H1 (cell line): ENCODE data around the gene PRKN. TPM values are rescaled to one million over a fixed set of nuclear protein-coding genes. Genes with fewer than 3 reads are reported as not detected.

Experiments used
- CTCF ChIA-PET: fragments of 300-600 bp; sonication (Branson Sonifier 250); formaldehyde crosslinking; loops from one replicate; lab custom pipeline; 2021; ENCODE audit not compliant: partially characterized antibody; lab: Charles Lee
- POLR2A ChIA-PET: fragments of 300-600 bp; sonication (Branson Sonifier 250); formaldehyde crosslinking; loops from one replicate; lab custom pipeline; 2021; ENCODE audit warnings: inconsistent platforms; ENCODE audit not compliant: partially characterized antibody; lab: Charles Lee
- DNase-seq, 2 experiments: peaks; one replicate each; pipeline versions ENCODE4 v3.0.0 to v3.0.0-alpha.2; 2010 to 2022; ENCODE audit warnings: low spot score in 2 of 2, low read depth in 1 of 2, mixed read lengths in 1 of 2
- FAIRE-seq: peaks from 2 replicates; lab custom pipeline; 2011; peaks lifted over from hg19 to GRCh38; lab: Jason Lieb, UNC
- H2AFZ ChIP-seq: 2 replicates; pipeline ENCODE4 v1.8.1; 2012; ENCODE audit warnings: low read length, inconsistent platforms
- H2AK5ac ChIP-seq: 2 replicates; pipeline ENCODE4 v1.6.1; 2013; ENCODE audit warnings: low read depth, low read length
- H2BK120ac ChIP-seq: replicated peaks from 2 replicates; pipeline ENCODE3; 2013; ENCODE audit warnings: low read depth, low read length, inconsistent platforms
- H2BK12ac ChIP-seq: 2 replicates; pipeline ENCODE4 v1.6.1; 2013; ENCODE audit warnings: low read depth, low read length
- H2BK15ac ChIP-seq: 2 replicates; pipeline ENCODE4 v1.6.1; 2013; ENCODE audit warnings: low read length
- H2BK20ac ChIP-seq: 2 replicates; pipeline ENCODE4 v1.6.1; 2013; ENCODE audit warnings: low read length
- H2BK5ac ChIP-seq: 2 replicates; pipeline ENCODE4 v1.6.1; 2013; ENCODE audit warnings: low read depth, low read length
- H3K14ac ChIP-seq: 2 replicates; pipeline ENCODE4 v1.6.1; 2013; ENCODE audit warnings: inconsistent platforms; ENCODE audit not compliant: insufficient read length
- H3K18ac ChIP-seq: 2 replicates; pipeline ENCODE4 v1.6.1; 2013; ENCODE audit warnings: low read length; ENCODE audit errors: extremely low read depth
- H3K23ac ChIP-seq: 2 replicates; pipeline ENCODE4 v1.6.1; 2013; ENCODE audit warnings: inconsistent platforms; ENCODE audit not compliant: insufficient read length
- H3K23me2 ChIP-seq: 2 replicates; pipeline ENCODE4 v1.6.1; 2013; ENCODE audit warnings: low read depth, low read length
- H3K27ac ChIP-seq: 2 replicates; pipeline ENCODE4 v1.6.1; 2011; ENCODE audit warnings: low read depth, low read length, inconsistent platforms
- H3K27me3 ChIP-seq, 4 experiments: replicated peaks in 1 of 4; 1 replicate in 1 of 4; 2 replicates in 3 of 4; pipeline versions ENCODE4 v1.6.1 to v1.8.1; 2011 to 2013; ENCODE audit warnings: low read length in 3 of 4, mild to moderate bottlenecking in 3 of 4, inconsistent platforms in 2 of 4, mixed read lengths in 2 of 4, moderate library complexity in 1 of 4; ENCODE audit not compliant: control insufficient read depth in 3 of 4, insufficient read depth in 3 of 4; ENCODE audit errors: extremely low read depth in 1 of 4
- H3K36me3 ChIP-seq, 4 experiments: 2 replicates each; pipeline versions ENCODE4 v1.6.1 to v1.8.1; 2011 to 2013; ENCODE audit warnings: mild to moderate bottlenecking in 4 of 4, low read length in 3 of 4, moderate library complexity in 2 of 4, control low read depth in 1 of 4, inconsistent platforms in 1 of 4; ENCODE audit not compliant: insufficient read depth in 4 of 4, control insufficient read depth in 2 of 4
- H3K4ac ChIP-seq: replicated peaks from 2 replicates; pipeline ENCODE3; 2013; ENCODE audit warnings: low read length, low read depth, mixed read lengths, inconsistent platforms; ENCODE audit not compliant: insufficient read length
- H3K4me1 ChIP-seq, 4 experiments: replicated peaks in 1 of 4; 1 replicate in 1 of 4; 2 replicates in 3 of 4; pipeline versions ENCODE4 v1.6.1 to v1.8.1; 2011 to 2013; ENCODE audit warnings: low read length in 3 of 4, inconsistent platforms in 2 of 4, mixed read lengths in 1 of 4; ENCODE audit not compliant: insufficient read depth in 4 of 4, control insufficient read depth in 3 of 4
- H3K4me2 ChIP-seq, 2 experiments: 2 replicates each; pipeline versions ENCODE4 v1.6.1 to v1.8.1; 2011 to 2013; ENCODE audit warnings: low read depth in 2 of 2, low read length in 2 of 2, control low read depth in 1 of 2, inconsistent platforms in 1 of 2, mild to moderate bottlenecking in 1 of 2; ENCODE audit not compliant: insufficient read depth in 1 of 2
- H3K4me3 ChIP-seq, 4 experiments: fragments of 200-600, 300-600 bp in 1 of 4; sonication (generic), shearing (Covaris generic), sonication (Bioruptor Twin) in 1 of 4; 2 replicates each; pipeline versions ENCODE4 v1.5.1 to v1.8.1; 2011 to 2016; ENCODE audit warnings: low read length in 4 of 4, low read depth in 3 of 4, control low read depth in 2 of 4, inconsistent platforms in 2 of 4, mild to moderate bottlenecking in 2 of 4, mixed read lengths in 1 of 4, moderate library complexity in 1 of 4; ENCODE audit not compliant: insufficient read depth in 2 of 4; ENCODE audit errors: extremely low read depth in 1 of 4
- H3K56ac ChIP-seq: replicated peaks from 2 replicates; pipeline ENCODE3; 2013; ENCODE audit warnings: low read depth, mild to moderate bottlenecking, mixed read lengths, low read length, inconsistent platforms; ENCODE audit not compliant: insufficient read length
- H3K79me1 ChIP-seq: 2 replicates; pipeline ENCODE4 v1.6.1; 2013; ENCODE audit warnings: low read depth, low read length, control low read depth
- H3K79me2 ChIP-seq, 2 experiments: 2 replicates each; pipeline versions ENCODE4 v1.6.1 to v1.8.1; 2012 to 2013; ENCODE audit warnings: low read length in 2 of 2, mild to moderate bottlenecking in 2 of 2, inconsistent platforms in 1 of 2; ENCODE audit not compliant: insufficient read depth in 2 of 2, control insufficient read depth in 1 of 2
- H3K9ac ChIP-seq, 4 experiments: replicated peaks in 1 of 4; 1 replicate in 1 of 4; 2 replicates in 3 of 4; pipeline versions ENCODE4 v1.6.1 to v1.8.1; 2011 to 2013; ENCODE audit warnings: low read depth in 3 of 4, low read length in 3 of 4, control low read depth in 2 of 4, mild to moderate bottlenecking in 2 of 4, moderate library complexity in 2 of 4, inconsistent platforms in 1 of 4; ENCODE audit errors: extremely low read depth in 1 of 4
- H3K9me3 ChIP-seq, 2 experiments: 2 replicates each; pipeline versions ENCODE4 v1.6.1 to v1.8.1; 2012 to 2013; ENCODE audit warnings: mild to moderate bottlenecking in 2 of 2, moderate library complexity in 2 of 2, control low read depth in 1 of 2, inconsistent platforms in 1 of 2, low read depth in 1 of 2, low read length in 1 of 2, mixed read lengths in 1 of 2; ENCODE audit not compliant: insufficient read depth in 2 of 2
- H4K20me1 ChIP-seq, 2 experiments: replicated peaks in 1 of 2; 2 replicates each; pipeline versions ENCODE3 to v1.8.1; 2011 to 2013; ENCODE audit warnings: inconsistent platforms in 2 of 2, low read length in 2 of 2, mild to moderate bottlenecking in 1 of 2; ENCODE audit not compliant: insufficient read depth in 2 of 2, control insufficient read depth in 1 of 2
- H4K5ac ChIP-seq: 2 replicates; pipeline ENCODE4 v1.6.1; 2013; ENCODE audit warnings: low read length, low read depth, mixed read lengths, inconsistent platforms; ENCODE audit not compliant: insufficient read length
- H4K8ac ChIP-seq: 2 replicates; pipeline ENCODE4 v1.8.0; 2013; ENCODE audit warnings: mild to moderate bottlenecking, moderate library complexity, low read length, inconsistent platforms; ENCODE audit not compliant: insufficient read depth; ENCODE audit errors: extremely low read depth
- H4K91ac ChIP-seq: replicated peaks from 2 replicates; pipeline ENCODE3; 2013; ENCODE audit warnings: low read length, mixed read lengths, inconsistent platforms; ENCODE audit not compliant: insufficient read length
- ASH2L ChIP-seq: fragments of 200-600, 300-600 bp; sonication (generic); IDR thresholded peaks from one replicate; pipeline ENCODE4 v1.7.1; 2017; ENCODE audit warnings: low read length
- BCL11A ChIP-seq, 2 experiments: IDR thresholded peaks; one replicate each; pipeline ENCODE4 v1.6.1; 2011; ENCODE audit warnings: low read depth in 2 of 2, low read length in 2 of 2, mild to moderate bottlenecking in 2 of 2
- CTBP2 ChIP-seq: IDR thresholded peaks from 2 replicates; pipeline ENCODE4 v1.7.0; 2011; ENCODE audit warnings: borderline replicate concordance, mild to moderate bottlenecking, moderate library complexity, mixed read lengths, low read length; ENCODE audit not compliant: insufficient read depth, insufficient read length
- POLR2A ChIP-seq, 2 experiments: IDR thresholded peaks; 1 replicate in 1 of 2; 2 replicates in 1 of 2; pipeline ENCODE4 v1.6.1; 2011; ENCODE audit warnings: low read depth in 2 of 2, low read length in 2 of 2, mild to moderate bottlenecking in 2 of 2; ENCODE audit errors: control extremely low read depth in 1 of 2
- SP1 ChIP-seq: IDR thresholded peaks from 2 replicates; pipeline ENCODE4 v1.6.1; 2011; ENCODE audit warnings: low read depth, low read length
- SP2 ChIP-seq: IDR thresholded peaks from 2 replicates; pipeline ENCODE4 v1.6.1; 2012; ENCODE audit warnings: mild to moderate bottlenecking, low read length, inconsistent platforms
- SP4 ChIP-seq: IDR thresholded peaks from 2 replicates; pipeline ENCODE4 v1.6.1; 2012; ENCODE audit warnings: low read length, inconsistent platforms
- WGBS, 2 experiments: shearing (Covaris generic) in 1 of 2; methylation state at CpG; one replicate each; pipeline versions ENCODE4 v1.1.6 to v1.1.7; 2013 to 2015; ENCODE audit warnings: low lambda C conversion rate in 2 of 2, mixed read lengths in 2 of 2, inconsistent platforms in 1 of 2, low coverage in 1 of 2, missing lambda C conversion rate in 1 of 2; ENCODE audit not compliant: insufficient replicate concordance in 2 of 2, insufficient coverage in 1 of 2, insufficient read length in 1 of 2; ENCODE audit errors: extremely low coverage in 1 of 2, missing lambda C conversion rate in 1 of 2; 5-methylcytosine and 5-hydroxymethylcytosine counted together
- polyA plus RNA-seq, 7 experiments: library from polyadenylated mRNA; depleted of rRNA in 3 of 7; stranded (reverse) in 5 of 7; unstranded in 2 of 7; fragments of >200 nt in 5 of 7; fragments of 200-250 nt in 2 of 7; gene quantifications; 1 replicate in 5 of 7; 2 replicates in 1 of 7; 4 replicates in 1 of 7; pipeline versions ENCODE4 v1.2.1 to v1.2.3, GENCODE V29; 2011 to 2013; ENCODE audit warnings: missing spikeins in 2 of 7, mixed read lengths in 2 of 7
- total RNA-seq: library from RNA; stranded (reverse); fragmentation: NEBNext Ultra II Directional; extraction: Animal tissue kit (Norgen Biotek cat#: 25700); gene quantifications from 2 replicates; pipeline ENCODE4 v1.2.1, GENCODE V29; 2021
- TF ChIP-seq, protein P1 (sequence below), 3 experiments: IDR thresholded peaks; 1 replicate in 2 of 3; 2 replicates in 1 of 3; pipeline versions ENCODE4 v1.5.1 to v1.6.1; 2011; ENCODE audit warnings: low read length in 3 of 3, mild to moderate bottlenecking in 3 of 3, inconsistent platforms in 2 of 3, low read depth in 1 of 3, moderate library complexity in 1 of 3; ENCODE audit not compliant: insufficient read depth in 1 of 3; ENCODE audit errors: control extremely low read depth in 1 of 3
- TF ChIP-seq, protein P2 (sequence below): IDR thresholded peaks from 2 replicates; pipeline ENCODE4 v1.6.1; 2012; ENCODE audit warnings: inconsistent platforms

The PRKN gene
- total and polyA plus RNA-seq, 2 of the 8 experiments (the other 6 are each of a cell fraction or from before 2014, with no cell fraction given), result 0.13 to 0.29 TPM

- Histone ChIP-seq H3K23me2 (no peaks in the 10 kb centered on the region), H3K9me3 (0 out of 4 replicates have a peak, but pooled peaks cover 0 to 3% of the 10 kb centered on the region in 2 experiments), H2BK20ac (no peak overlapping the region), H4K5ac (no peak overlapping the region), H3K4ac (no peak overlapping the region), H2BK5ac (no peak overlapping the region), H4K91ac (no peak overlapping the region), H2BK120ac (no peak overlapping the region), H2BK15ac (no peak overlapping the region), H2AK5ac (no peak overlapping the region), H3K18ac (no peak overlapping the region), H2AFZ (no peak overlapping the region), H3K79me2 (no peaks in the 10 kb centered on the region), H3K14ac (no peak overlapping the region), H3K27me3 (no peaks in the 10 kb centered on the region; a peak in 1 of 7 replicates), H3K4me1 (no peaks in the 10 kb centered on the region; a peak in 2 of 7 replicates), H3K79me1 (no peaks in the 10 kb centered on the region), H3K27ac (no peak overlapping the region), H3K4me3 (no peak overlapping the region), H4K20me1 (no peaks in the 10 kb centered on the region), H2BK12ac (no peak overlapping the region), H3K9ac (no peak overlapping the region), H4K8ac (no peak overlapping the region), H3K23ac (no peak overlapping the region), H3K36me3 (no peaks in the 10 kb centered on the region), H3K4me2 (no peak overlapping the region), H3K56ac (no peak overlapping the region)
- TF ChIP-seq, protein P1, sequence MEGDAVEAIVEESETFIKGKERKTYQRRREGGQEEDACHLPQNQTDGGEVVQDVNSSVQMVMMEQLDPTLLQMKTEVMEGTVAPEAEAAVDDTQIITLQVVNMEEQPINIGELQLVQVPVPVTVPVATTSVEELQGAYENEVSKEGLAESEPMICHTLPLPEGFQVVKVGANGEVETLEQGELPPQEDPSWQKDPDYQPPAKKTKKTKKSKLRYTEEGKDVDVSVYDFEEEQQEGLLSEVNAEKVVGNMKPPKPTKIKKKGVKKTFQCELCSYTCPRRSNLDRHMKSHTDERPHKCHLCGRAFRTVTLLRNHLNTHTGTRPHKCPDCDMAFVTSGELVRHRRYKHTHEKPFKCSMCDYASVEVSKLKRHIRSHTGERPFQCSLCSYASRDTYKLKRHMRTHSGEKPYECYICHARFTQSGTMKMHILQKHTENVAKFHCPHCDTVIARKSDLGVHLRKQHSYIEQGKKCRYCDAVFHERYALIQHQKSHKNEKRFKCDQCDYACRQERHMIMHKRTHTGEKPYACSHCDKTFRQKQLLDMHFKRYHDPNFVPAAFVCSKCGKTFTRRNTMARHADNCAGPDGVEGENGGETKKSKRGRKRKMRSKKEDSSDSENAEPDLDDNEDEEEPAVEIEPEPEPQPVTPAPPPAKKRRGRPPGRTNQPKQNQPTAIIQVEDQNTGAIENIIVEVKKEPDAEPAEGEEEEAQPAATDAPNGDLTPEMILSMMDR (IDR thresholded peaks at IDR 0.05; ENCODE audit: control extremely low read depth in 1 of 3, insufficient read depth in 1 of 3, low read depth in 1 of 3, low read length in 3 of 3), result no peak
- TF ChIP-seq BCL11A (IDR thresholded peaks at IDR 0.05; ENCODE audit: low read depth in 2 of 2, low read length in 2 of 2) (no peak), POLR2A (IDR thresholded peaks at IDR 0.05; ENCODE audit: control extremely low read depth in 1 of 2, low read depth in 2 of 2, low read length in 2 of 2) (no peak), SP1 (no peak), ASH2L (no peak), SP4 (no peak), CTBP2 (no peak), SP2 (no peak)
- TF ChIP-seq, protein P2, sequence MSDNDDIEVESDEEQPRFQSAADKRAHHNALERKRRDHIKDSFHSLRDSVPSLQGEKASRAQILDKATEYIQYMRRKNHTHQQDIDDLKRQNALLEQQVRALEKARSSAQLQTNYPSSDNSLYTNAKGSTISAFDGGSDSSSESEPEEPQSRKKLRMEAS, result no peak
- FAIRE-seq (no peak), DNase-seq (no peak)
- 84% methylated on average over 6 of the region's 6 CpGs; no CpG with 5 or more reads in 1 of the 2 experiments for WGBS, 2 experiments
- CTCF ChIA-PET, result interaction anchor here (0.6 to 10.0 kb wide), 3 partner anchors 10 to 64 kb away, joined by 3 to 86 read pairs (median 11); no protein-coding TSS in a partner anchor
- POLR2A ChIA-PET, result no interaction called here
These were observed 1331.0 kb downstream of the PRKN start for GRCh38 chr6:161396539-161396938.
